ENCODE data around the gene FOXJ3. TPM values are rescaled to one million over a fixed set of nuclear protein-coding genes. Genes with fewer than 3 reads are reported as not detected.

FOXJ3 gene
- polyA plus RNA-seq, 1 of the 3 experiments (the other 2 are of a cell fraction), result 16.0 TPM

DNA sequence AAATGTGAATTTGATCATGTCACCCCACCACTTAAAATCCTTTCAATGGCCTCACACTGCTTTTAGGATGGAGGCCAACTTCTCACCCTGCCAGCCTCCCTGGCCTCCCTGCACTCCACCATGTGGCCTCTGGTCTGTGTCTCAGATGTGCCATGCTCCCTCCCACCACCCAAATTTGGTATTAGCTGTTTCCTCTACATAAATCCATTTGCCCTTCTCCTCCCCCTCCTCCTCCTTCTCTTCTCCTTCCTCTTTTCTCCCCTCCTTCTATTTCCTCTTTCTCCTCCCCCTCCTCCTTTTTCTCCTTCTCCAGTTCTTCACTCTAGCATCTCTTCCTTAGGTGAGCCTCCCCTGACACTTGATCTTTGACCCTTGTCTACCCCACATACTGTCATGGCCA lies 198.6 kb downstream of the FOXJ3 start:
- Histone ChIP-seq H3F3A (replicated peaks; ENCODE audit: insufficient read depth) (no peaks in the 10 kb centered on the region), H3K9ac (no peak overlapping the region), H3K4me1 (ENCODE audit: control insufficient read depth in 1 of 2, insufficient read depth in 2 of 2, low read depth in 1 of 2, low read length in 1 of 2) (no peaks in the 10 kb centered on the region), H3K27ac (ENCODE audit: low read depth in 2 of 2, low read length in 1 of 2) (no peak overlapping the region), H3K4me3 (ENCODE audit: low read depth in 2 of 2, low read length in 1 of 2) (no peak overlapping the region), H3K36me3 (replicated peaks in 1 of 2; ENCODE audit: control insufficient read depth in 1 of 2, insufficient read depth in 2 of 2, low read length in 1 of 2) (no peaks in the 10 kb centered on the region), H3K9me3 (no peaks in the 10 kb centered on the region), H4K20me1 (ENCODE audit: insufficient read depth) (no peaks in the 10 kb centered on the region), H3K4me2 (no peak overlapping the region), H3K79me2 (ENCODE audit: insufficient read depth) (no peaks in the 10 kb centered on the region), H3K9me2 (no peaks in the 10 kb centered on the region), H3K27me3 (ENCODE audit: insufficient read depth) (peaks cover 12% of the 10 kb centered on the region; the same call in 1 of the 2 replicates), H2AFZ (ENCODE audit: low read depth) (no peak overlapping the region)
- ChIA-PET CTCF (interaction anchor here (0.8 to 4.3 kb wide), 3 partner anchors 11 to 718 kb away, joined by 3 to 15 read pairs (median 3); no protein-coding TSS in a partner anchor), POLR2A (no interaction called here)
- no peak for DNase-seq
- TF ChIP-seq RCOR1 (IDR thresholded peaks at IDR 0.05; ENCODE audit: low read length) (no peak), RAD21 (IDR thresholded peaks at IDR 0.05; ENCODE audit: low read length) (no peak), MXI1 (IDR thresholded peaks at IDR 0.05; ENCODE audit: low read depth, low read length) (no peak), CHD2 (IDR thresholded peaks at IDR 0.05; ENCODE audit: low read length, partially characterized antibody) (no peak), NFIC (IDR thresholded peaks at IDR 0.05; ENCODE audit: borderline replicate concordance) (no peak), FOXM1 (IDR thresholded peaks at IDR 0.05; ENCODE audit: low read depth) (no peak), NRF1 (IDR thresholded peaks at IDR 0.05; ENCODE audit: low read depth, low read length) (no peak), ELF1 (IDR thresholded peaks at IDR 0.05) (no peak), TCF12 (IDR thresholded peaks at IDR 0.05) (no peak), POLR2AphosphoS5 (IDR thresholded peaks at IDR 0.05; ENCODE audit: low read depth, low read length) (no peak), RFX5 (IDR thresholded peaks at IDR 0.05; ENCODE audit: low read length) (no peak), EP300 (IDR thresholded peaks at IDR 0.05; ENCODE audit: borderline replicate concordance in 1 of 2, low read depth in 1 of 2, low read length in 1 of 2) (no peak)
- TF ChIP-seq, protein P1, sequence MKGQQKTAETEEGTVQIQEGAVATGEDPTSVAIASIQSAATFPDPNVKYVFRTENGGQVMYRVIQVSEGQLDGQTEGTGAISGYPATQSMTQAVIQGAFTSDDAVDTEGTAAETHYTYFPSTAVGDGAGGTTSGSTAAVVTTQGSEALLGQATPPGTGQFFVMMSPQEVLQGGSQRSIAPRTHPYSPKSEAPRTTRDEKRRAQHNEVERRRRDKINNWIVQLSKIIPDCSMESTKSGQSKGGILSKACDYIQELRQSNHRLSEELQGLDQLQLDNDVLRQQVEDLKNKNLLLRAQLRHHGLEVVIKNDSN (IDR thresholded peaks at IDR 0.05; ENCODE audit: borderline replicate concordance, low read depth), result no peak
- TF ChIP-seq, protein P2, sequence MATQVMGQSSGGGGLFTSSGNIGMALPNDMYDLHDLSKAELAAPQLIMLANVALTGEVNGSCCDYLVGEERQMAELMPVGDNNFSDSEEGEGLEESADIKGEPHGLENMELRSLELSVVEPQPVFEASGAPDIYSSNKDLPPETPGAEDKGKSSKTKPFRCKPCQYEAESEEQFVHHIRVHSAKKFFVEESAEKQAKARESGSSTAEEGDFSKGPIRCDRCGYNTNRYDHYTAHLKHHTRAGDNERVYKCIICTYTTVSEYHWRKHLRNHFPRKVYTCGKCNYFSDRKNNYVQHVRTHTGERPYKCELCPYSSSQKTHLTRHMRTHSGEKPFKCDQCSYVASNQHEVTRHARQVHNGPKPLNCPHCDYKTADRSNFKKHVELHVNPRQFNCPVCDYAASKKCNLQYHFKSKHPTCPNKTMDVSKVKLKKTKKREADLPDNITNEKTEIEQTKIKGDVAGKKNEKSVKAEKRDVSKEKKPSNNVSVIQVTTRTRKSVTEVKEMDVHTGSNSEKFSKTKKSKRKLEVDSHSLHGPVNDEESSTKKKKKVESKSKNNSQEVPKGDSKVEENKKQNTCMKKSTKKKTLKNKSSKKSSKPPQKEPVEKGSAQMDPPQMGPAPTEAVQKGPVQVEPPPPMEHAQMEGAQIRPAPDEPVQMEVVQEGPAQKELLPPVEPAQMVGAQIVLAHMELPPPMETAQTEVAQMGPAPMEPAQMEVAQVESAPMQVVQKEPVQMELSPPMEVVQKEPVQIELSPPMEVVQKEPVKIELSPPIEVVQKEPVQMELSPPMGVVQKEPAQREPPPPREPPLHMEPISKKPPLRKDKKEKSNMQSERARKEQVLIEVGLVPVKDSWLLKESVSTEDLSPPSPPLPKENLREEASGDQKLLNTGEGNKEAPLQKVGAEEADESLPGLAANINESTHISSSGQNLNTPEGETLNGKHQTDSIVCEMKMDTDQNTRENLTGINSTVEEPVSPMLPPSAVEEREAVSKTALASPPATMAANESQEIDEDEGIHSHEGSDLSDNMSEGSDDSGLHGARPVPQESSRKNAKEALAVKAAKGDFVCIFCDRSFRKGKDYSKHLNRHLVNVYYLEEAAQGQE (IDR thresholded peaks at IDR 0.05; ENCODE audit: low read depth, low read length), result no peak
- TF ChIP-seq, protein P3, sequence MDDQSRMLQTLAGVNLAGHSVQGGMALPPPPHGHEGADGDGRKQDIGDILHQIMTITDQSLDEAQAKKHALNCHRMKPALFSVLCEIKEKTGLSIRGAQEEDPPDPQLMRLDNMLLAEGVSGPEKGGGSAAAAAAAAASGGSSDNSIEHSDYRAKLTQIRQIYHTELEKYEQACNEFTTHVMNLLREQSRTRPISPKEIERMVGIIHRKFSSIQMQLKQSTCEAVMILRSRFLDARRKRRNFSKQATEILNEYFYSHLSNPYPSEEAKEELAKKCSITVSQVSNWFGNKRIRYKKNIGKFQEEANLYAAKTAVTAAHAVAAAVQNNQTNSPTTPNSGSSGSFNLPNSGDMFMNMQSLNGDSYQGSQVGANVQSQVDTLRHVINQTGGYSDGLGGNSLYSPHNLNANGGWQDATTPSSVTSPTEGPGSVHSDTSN (IDR thresholded peaks at IDR 0.05), result no peak
- TF ChIP-seq, protein P4, sequence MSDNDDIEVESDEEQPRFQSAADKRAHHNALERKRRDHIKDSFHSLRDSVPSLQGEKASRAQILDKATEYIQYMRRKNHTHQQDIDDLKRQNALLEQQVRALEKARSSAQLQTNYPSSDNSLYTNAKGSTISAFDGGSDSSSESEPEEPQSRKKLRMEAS (IDR thresholded peaks at IDR 0.05; ENCODE audit: low read depth), result no peak
- TF ChIP-seq, protein P5, sequence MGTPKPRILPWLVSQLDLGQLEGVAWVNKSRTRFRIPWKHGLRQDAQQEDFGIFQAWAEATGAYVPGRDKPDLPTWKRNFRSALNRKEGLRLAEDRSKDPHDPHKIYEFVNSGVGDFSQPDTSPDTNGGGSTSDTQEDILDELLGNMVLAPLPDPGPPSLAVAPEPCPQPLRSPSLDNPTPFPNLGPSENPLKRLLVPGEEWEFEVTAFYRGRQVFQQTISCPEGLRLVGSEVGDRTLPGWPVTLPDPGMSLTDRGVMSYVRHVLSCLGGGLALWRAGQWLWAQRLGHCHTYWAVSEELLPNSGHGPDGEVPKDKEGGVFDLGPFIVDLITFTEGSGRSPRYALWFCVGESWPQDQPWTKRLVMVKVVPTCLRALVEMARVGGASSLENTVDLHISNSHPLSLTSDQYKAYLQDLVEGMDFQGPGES (IDR thresholded peaks at IDR 0.05; ENCODE audit: low read depth, low read length), result no peak
- TF ChIP-seq, protein P6, sequence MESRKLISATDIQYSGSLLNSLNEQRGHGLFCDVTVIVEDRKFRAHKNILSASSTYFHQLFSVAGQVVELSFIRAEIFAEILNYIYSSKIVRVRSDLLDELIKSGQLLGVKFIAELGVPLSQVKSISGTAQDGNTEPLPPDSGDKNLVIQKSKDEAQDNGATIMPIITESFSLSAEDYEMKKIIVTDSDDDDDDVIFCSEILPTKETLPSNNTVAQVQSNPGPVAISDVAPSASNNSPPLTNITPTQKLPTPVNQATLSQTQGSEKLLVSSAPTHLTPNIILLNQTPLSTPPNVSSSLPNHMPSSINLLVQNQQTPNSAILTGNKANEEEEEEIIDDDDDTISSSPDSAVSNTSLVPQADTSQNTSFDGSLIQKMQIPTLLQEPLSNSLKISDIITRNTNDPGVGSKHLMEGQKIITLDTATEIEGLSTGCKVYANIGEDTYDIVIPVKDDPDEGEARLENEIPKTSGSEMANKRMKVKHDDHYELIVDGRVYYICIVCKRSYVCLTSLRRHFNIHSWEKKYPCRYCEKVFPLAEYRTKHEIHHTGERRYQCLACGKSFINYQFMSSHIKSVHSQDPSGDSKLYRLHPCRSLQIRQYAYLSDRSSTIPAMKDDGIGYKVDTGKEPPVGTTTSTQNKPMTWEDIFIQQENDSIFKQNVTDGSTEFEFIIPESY (IDR thresholded peaks at IDR 0.05; ENCODE audit: borderline replicate concordance, low read depth), result no peak
